G401.6 (cell line): Measurements from ENCODE around the gene CYP2A7.
"Not testable (repeated sequence)": the region's sequence is repeated elsewhere in the genome, so short reads cannot be mapped to it uniquely, and the experiment has no call there.

Source experiments
- FAIRE-seq: peaks from 2 replicates; lab custom pipeline; 2012; peaks lifted over from hg19 to GRCh38; lab: Jason Lieb, UNC

The CYP2A7 gene

DNA sequence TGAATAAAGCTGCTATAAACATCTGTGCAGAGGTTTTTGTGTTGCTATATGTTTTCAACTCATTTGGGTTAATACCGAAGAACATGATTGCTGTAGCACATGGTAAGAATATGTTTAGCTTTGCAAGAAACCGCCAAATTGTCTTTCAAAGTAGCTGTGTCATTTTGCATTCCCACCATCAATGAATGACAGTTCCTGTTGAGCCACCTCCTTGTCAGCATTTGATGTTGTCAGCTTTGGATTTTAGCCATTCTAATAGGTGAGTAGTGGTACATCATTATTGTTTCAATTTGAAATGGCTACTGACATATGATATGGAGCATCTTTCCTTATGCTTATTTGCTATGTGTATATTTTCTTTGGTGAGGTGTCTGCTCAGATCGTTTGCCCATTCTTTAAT lies 40.0 kb downstream of the CYP2A7 start:
- FAIRE-seq: not testable (repeated sequence)

DNA sequence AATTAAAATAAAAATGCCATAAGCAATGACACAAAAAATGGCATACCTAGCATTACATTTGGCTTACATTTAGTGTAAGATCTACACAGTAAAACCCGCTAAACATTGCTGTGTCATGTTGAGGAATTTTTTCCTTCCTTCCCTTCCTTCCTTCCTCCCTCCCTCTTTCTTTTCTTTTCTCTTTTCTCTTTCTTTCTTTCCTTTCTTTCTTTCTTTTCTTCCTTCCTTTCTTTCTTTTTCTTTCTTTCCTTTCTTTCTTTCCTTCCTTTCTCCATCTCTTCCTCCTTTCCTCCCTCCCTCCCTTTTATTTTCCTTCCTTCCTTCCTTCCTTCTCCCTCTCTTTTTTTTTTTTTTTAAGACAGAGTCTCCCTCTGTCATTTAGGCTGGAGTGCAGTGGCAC lies 43.6 kb downstream of the CYP2A7 start:
- not testable (repeated sequence) for FAIRE-seq

DNA sequence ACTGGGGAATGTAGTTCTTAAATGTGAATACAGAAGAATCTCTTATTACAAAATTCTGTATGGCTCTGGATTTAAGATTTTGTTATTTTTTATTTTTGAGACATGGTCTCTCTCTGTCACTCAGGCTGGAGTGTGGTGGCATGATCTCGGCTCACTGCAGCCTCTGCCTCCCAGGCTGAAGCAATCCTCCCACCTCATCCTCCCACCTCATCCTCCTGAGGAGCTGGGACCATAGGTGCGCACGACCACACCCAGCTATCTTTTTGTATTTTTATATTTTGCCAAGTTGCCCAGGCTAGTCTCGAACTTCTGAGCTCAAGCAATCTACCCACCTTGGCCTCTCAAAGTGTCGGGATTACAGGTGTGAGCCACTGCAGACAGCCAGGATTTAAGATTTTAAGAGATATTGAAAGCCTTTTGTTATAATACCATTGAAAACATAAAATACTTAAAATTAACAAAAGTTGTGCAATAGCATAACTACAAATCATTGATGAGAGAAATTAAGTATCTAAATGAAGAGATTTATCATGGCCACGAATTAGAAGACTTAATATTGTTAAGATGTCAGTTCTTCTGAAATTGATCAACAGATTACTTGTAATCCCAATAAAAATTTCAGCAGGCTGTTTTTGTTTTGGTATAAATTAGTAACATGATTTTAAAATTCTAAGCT lies 45.1 kb downstream of the CYP2A7 start:
- FAIRE-seq: no peak

DNA sequence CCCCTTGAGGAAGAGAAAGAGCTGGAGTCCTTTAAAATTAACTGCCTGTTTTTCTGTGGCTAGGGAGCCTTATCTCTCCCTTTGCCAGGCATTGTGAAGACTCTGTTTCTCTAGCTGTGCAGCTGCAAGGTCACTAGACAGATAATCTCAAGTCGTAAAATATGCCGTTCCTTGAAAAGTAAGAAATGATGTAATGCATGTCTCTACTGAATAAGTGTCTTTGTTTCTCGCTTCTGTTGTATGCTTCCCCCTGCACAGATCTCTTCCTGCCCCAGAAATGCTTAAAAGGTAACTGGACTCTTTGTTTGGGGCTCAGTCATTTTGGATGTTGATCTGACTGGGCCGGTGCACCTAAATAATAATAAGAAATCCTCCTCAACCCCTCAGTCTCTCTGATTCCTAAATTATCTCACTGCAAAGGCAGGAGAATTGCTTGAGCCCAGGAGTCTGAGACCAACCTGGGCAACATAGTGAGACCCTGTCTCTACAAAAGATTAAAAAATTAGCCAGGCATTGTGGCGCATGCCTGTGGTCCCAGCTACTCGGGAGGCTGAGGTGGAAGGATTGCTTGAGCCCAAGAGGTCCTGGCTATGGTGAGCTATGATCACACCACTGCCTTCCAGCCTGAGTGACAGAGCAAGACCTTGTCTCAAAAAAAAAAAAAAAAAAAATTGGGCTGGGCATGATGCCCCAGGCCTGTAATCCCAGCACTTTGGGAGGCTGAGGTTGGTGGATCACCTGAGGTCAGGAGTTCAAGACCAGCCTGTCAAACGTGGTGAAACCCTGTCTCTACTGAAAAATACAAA lies 48.1 kb downstream of the CYP2A7 start:
- FAIRE-seq: not testable (repeated sequence)

DNA sequence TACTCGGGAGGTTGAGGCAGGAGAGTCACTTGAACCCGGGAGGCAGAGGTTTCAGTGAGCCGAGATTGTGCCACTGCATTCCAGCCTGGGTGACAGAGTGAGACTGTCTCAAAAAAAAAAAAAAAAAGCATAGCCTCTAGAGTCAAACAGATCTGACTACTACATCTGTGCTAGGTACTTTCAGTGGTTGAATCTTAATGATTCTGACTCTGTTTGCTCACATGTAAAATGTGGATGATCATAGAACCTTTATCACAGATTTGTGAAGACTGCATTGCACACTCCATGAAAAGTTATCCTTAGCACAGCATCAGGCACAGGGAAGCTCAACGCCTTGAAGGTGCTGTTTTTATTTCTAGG lies 49.6 kb downstream of the CYP2A7 start:
- not testable (repeated sequence) for FAIRE-seq

DNA sequence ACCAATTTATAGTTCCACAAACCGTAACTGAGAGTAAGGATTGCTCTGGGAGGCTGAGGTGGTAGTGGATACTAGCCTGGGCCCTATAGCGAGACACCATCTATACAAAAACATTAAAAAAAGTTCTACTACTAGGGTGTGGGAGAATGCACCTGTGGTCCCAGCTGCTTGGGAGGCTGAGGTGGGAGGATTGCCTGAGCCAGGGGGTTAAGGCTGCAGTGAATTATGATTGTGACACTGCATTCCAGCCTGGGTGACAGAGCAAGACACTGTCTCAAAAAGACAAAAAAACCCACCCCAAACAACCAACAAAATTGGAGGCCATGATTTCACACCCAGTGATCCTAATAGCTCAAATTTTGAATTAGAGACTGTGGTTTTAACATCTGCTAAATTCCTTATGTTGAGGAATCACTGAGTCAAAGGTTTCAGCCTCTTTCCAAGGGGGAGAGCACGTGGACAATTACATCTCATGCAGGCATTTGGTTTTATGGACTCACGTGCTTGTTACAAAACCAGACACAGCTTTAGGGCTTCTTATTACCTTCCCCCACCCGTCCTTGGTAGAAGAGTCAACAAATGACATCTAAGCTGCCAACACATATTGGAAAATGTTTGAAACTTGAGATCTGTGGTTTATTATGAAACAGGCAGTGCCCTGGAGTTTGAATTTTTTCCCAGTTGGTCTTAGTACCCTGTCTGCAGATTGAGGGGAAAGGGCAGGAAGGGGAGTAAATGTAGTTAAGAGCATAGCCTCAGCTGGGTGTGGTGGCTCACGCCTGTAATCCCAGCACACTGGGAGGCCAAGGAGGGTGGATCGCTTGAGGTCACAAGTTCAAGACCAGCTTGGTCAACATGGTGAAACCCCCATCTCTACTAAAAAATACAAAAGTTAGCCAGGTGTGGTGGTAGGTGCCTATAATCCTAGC lies 50.3 kb downstream of the CYP2A7 start:
- no peak for FAIRE-seq

DNA sequence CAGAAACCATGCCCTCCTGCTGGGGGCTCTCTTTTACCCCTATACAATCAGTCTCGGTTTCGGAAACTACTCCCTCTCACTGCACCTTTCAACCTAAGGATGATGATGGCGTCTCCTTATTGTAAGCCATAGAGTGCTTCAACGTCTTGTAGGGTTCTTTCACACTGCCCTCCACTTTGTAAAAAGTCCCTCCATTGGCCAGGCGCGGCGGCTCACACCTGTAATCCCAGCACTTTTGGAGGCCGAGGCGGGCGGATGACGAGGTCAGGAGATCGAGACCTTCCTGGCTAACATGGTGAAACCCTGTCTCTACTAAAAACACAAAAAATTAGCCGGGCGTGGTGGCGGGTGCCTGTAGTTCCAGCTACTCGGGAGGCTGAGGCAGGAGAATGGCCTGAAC lies 51.3 kb downstream of the CYP2A7 start:
- not testable (repeated sequence) for FAIRE-seq

DNA sequence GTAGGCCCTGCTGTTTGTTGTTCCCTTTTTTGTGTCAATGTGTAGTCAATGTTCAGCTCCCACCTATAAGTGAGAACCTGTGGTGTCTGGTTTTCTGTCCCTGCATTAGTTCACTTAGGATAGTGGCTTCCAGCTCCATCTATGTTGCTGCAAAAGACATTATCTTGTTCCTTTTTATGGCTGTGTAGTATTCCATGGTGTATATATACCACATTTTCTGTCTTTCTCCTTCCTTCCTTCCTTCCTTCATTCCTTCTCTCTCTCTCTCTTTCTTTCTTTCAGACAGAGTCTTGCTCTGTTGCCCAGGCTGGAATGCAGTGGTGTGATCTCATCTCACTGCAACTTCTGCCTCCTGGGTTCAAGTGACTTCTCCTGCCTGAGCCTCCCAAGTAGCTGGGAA lies 52.8 kb downstream of the CYP2A7 start:
- no peak for FAIRE-seq

DNA sequence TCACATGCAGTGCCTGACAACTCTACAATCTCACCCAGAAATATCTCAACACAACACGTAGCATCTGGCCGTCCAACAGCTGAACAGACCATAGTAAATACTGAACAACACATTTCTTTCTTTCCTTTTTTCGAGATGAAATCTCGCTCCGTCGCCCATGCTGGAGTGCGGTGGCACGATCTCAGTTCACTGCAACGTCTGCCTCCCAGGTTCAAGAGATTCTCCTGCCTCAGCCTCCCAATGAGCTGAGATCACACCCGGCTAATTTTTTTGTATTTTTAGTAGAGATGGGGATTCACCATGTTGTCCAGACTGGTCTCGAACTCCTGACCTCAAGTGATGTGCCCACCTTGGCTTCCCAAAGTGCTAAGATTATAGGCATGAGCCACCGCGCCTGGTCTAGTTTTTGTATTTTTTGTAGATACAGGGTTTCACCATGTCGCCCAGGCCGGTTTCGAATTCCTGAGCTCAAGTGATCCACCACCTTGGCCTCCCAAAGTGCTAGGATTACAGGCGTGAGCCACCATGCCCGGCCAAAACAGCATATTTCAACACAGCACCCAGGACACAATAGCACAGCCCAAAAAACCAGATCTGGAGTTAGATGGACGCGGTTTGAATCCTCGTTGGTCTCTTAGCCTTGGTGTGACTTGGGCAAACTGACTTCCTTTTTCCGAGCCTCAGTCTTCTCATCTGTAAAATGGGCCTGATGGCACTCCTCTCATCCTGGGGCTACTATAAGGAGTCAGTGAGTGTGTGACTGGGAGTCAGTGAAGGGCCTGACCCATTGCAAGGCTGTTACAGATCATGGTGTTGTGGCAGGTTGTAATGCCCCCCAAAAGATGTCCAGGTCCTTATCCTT lies 54.4 kb downstream of the CYP2A7 start:
- no peak for FAIRE-seq

DNA sequence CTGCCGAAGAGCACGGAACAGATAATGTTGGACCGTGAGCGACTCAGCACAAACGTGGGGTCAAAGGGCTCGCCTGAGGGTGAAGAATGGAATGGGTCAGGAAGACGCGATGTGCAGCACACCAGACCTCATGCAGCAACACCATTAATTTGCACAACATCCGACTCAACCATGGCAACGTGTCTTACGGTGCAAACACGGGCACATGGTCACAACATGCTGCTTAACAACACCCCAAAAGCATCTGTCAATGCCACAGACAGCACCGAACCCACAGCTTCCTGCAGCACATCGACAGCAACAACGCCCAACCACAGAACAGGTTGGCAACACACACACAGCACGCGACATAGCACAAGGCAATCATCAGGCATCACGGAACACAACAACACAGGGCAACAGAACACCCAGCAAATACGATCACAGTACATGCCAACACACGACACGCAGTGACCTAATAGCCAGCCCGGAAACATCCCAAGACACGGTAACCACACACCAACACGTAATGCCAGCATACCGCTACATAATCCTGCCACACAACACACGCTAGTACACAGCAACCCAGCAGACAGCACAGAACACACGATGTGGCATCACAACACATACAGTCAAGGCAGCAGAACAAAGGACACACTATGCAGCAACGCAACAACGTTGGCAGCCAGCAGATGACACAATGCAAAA lies 55.2 kb downstream of the CYP2A7 start:
- FAIRE-seq: not testable (repeated sequence)

DNA sequence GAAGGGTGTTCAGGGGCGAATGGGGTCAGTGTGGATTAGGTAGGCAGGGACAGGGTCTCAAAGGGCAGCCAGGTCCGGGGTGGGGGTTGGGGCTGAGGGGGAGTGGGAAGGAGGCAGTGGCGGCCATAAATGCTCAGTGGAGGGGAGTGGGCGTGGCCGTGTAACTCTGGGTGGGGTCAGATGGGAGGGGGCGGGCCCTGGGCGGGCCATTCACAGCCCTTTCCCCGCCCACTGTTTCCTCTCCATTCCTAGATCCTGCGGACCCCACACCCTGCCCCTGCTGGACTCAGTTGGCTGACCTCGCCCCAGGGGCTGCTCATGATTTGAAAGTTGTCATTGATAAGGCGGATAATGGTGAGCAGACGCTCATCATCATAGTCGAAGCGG lies 55.7 kb downstream of the CYP2A7 start:
- FAIRE-seq: not testable (repeated sequence)

DNA sequence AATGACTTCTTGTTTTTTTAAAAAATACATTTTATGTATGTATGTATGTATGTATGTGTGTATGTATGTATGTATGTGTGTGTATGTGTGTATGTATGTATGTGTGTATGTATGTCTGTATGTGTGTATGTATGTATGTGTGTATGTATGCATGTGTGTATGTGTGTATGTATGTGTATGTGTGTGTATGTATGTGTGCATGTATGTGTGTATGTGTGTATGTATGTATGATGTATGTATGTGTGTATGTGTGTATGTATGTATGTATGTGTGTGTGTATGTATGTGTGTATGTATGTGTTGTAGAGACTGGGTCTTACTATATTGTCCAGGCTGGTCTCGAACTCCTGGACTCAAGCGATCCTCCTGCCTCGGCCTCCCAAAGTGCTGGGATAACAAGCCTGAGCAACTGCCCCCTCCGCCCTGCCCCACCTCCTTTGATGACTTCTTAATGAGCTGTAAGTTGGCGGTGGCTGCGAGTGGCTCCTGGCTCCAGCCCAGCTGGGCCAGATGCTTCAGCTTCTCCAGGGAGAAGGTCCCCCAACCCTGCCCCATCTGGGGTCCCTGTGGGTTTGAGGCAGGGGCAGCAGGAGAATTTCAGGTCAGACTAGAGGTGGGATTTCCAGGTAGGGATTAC lies 56.5 kb downstream of the CYP2A7 start:
- FAIRE-seq: not testable (repeated sequence)
